Measurements from ENCODE around the gene ENPP3.
"Not testable (repeated sequence)": the region's sequence is repeated elsewhere in the genome, so short reads cannot be mapped to it uniquely, and the experiment has no call there.

The ENPP3 gene

GRCh38 chr6:131740161-131740560, 103.1 kb downstream of the ENPP3 start:
- no peak for DNase-seq

GRCh38 chr6:131741688-131742393, 104.7 kb downstream of the ENPP3 start:
- DNase-seq: no peak

GRCh38 chr6:131744432-131745287, 107.6 kb downstream of the ENPP3 start:
- no peak for DNase-seq

GRCh38 chr6:131745476-131745875, 108.4 kb downstream of the ENPP3 start:
- DNase-seq: no peak

GRCh38 chr6:131747821-131748353, 110.8 kb downstream of the ENPP3 start:
- no peak for DNase-seq

GRCh38 chr6:131749023-131749422, 111.9 kb downstream of the ENPP3 start:
- DNase-seq: no peak

- not testable (repeated sequence) for DNase-seq
Measured at GRCh38 chr6:131751012-131751715, 114.1 kb downstream of the ENPP3 start.

GRCh38 chr6:131754088-131754487, 117.0 kb downstream of the ENPP3 start:
- DNase-seq: no peak

GRCh38 chr6:131754715-131755567, 117.8 kb downstream of the ENPP3 start:
- no peak for DNase-seq

- no peak for DNase-seq
Measured at GRCh38 chr6:131755597-131755996, 118.5 kb downstream of the ENPP3 start.

GRCh38 chr6:131756039-131756438, 118.9 kb downstream of the ENPP3 start:
- DNase-seq: no peak

GRCh38 chr6:131758920-131759319, 121.8 kb downstream of the ENPP3 start:
- no peak for DNase-seq

- DNase-seq: no peak
Measured at GRCh38 chr6:131761060-131761761, 124.1 kb downstream of the ENPP3 start.

GRCh38 chr6:131761762-131762067, 124.6 kb downstream of the ENPP3 start:
- no peak for DNase-seq

- DNase-seq: no peak
Measured at GRCh38 chr6:131762984-131763383, 125.9 kb downstream of the ENPP3 start.

- DNase-seq: no peak
Measured at GRCh38 chr6:131763749-131764148, 126.6 kb downstream of the ENPP3 start.

- DNase-seq: no peak
Measured at GRCh38 chr6:131764350-131764749, 127.2 kb downstream of the ENPP3 start.

- no peak for DNase-seq
Measured at GRCh38 chr6:131765081-131765803, 128.1 kb downstream of the ENPP3 start.

- no peak for DNase-seq
Measured at GRCh38 chr6:131765804-131766135, 128.7 kb downstream of the ENPP3 start.

GRCh38 chr6:131766631-131767030, 129.5 kb downstream of the ENPP3 start:
- DNase-seq: no peak

GRCh38 chr6:131768964-131769363, 131.9 kb downstream of the ENPP3 start:
- no peak for DNase-seq

Data from AML-193 (cell line).